IMR-90 (cell line): ENCODE data around the gene HS2ST1. TPM values are rescaled to one million over a fixed set of nuclear protein-coding genes. Genes with fewer than 3 reads are reported as not detected.

ENCODE experiments used
- ATAC-seq: fragments of 200-7000 bp; cut with Tn5 transposase; 2 replicates; pipeline ENCODE4 v1.9.1; 2020; ENCODE audit warnings: low read depth, mild to moderate bottlenecking, moderate library complexity
- BruUV-seq: library from RNA; stranded (reverse); fragments of 400-500 nt; replicated peaks from 2 replicates; lab custom pipeline; 2021; lab: Mats Ljungman, UMichigan
- CTCF ChIA-PET: fragments of 300-600 bp; formaldehyde crosslinking; extraction: SDS; loops from one replicate; lab custom pipeline; 2021; ENCODE audit warnings: antibody characterized with exemption; lab: Yijun Ruan, JAX
- POLR2A ChIA-PET: fragments of 300-600 bp; sonication (Branson Sonifier 250); formaldehyde crosslinking; loops from one replicate; lab custom pipeline; 2022; ENCODE audit warnings: antibody characterized with exemption; ENCODE audit not compliant: unreplicated experiment; lab: Charles Lee
- DNase-seq: peaks from one replicate; pipeline ENCODE4 v3.0.0; 2013
- H2AFZ ChIP-seq: replicated peaks from 2 replicates; pipeline ENCODE3; 2013; ENCODE audit warnings: low read length, mild to moderate bottlenecking; ENCODE audit not compliant: poor library complexity
- H2AK5ac ChIP-seq: 2 replicates; pipeline ENCODE4 v1.6.1; 2013; ENCODE audit warnings: low read depth, low read length, inconsistent platforms
- H2AK9ac ChIP-seq: replicated peaks from 2 replicates; pipeline ENCODE3; 2013; ENCODE audit warnings: mild to moderate bottlenecking, low read depth, low read length, moderate library complexity; ENCODE audit not compliant: poor library complexity
- H2BK120ac ChIP-seq: 2 replicates; pipeline ENCODE4 v1.6.1; 2013; ENCODE audit warnings: low read depth, low read length, inconsistent platforms
- H2BK15ac ChIP-seq: 3 replicates; pipeline ENCODE4 v1.6.1; 2013; ENCODE audit warnings: low read depth, low read length, inconsistent platforms
- H2BK20ac ChIP-seq: 2 replicates; pipeline ENCODE4 v1.6.1; 2013; ENCODE audit warnings: low read depth, mild to moderate bottlenecking, inconsistent platforms, low read length, moderate library complexity
- H2BK5ac ChIP-seq: 2 replicates; pipeline ENCODE4 v1.6.1; 2013; ENCODE audit warnings: mild to moderate bottlenecking, low read depth, low read length, inconsistent platforms; ENCODE audit not compliant: poor library complexity, severe bottlenecking
- H3K14ac ChIP-seq: replicated peaks from 2 replicates; pipeline ENCODE4 v1.6.1; 2013; ENCODE audit warnings: low read depth, low read length, inconsistent platforms
- H3K18ac ChIP-seq: 2 replicates; pipeline ENCODE4 v1.6.1; 2013; ENCODE audit warnings: low read depth, low read length, control low read depth
- H3K23ac ChIP-seq: 2 replicates; pipeline ENCODE4 v1.6.1; 2013; ENCODE audit warnings: low read depth, low read length, inconsistent platforms
- H3K27ac ChIP-seq: 2 replicates; pipeline ENCODE4 v1.5.1; 2013; ENCODE audit warnings: mild to moderate bottlenecking, control low read depth, low read length; ENCODE audit not compliant: insufficient read depth
- H3K27me3 ChIP-seq: 2 replicates; pipeline ENCODE4 v1.6.1; 2013; ENCODE audit warnings: low read length; ENCODE audit not compliant: control insufficient read depth, insufficient read depth
- H3K36me3 ChIP-seq: 2 replicates; pipeline ENCODE4 v1.6.1; 2013; ENCODE audit warnings: low read length, mixed read lengths; ENCODE audit not compliant: control insufficient read depth, insufficient read depth
- H3K4ac ChIP-seq: 2 replicates; pipeline ENCODE4 v1.6.1; 2013; ENCODE audit warnings: low read depth, low read length, inconsistent platforms
- H3K4me1 ChIP-seq: 2 replicates; pipeline ENCODE4 v1.6.1; 2013; ENCODE audit warnings: low read length, mixed read lengths; ENCODE audit not compliant: control insufficient read depth, insufficient read depth
- H3K4me2 ChIP-seq: 2 replicates; pipeline ENCODE4 v1.6.1; 2013; ENCODE audit warnings: low read depth, mild to moderate bottlenecking, control low read depth, low read length, moderate library complexity
- H3K4me3 ChIP-seq: 2 replicates; pipeline ENCODE4 v1.5.1; 2013; ENCODE audit warnings: low read depth, mild to moderate bottlenecking, control low read depth, low read length, moderate library complexity; ENCODE audit not compliant: insufficient read depth
- H3K56ac ChIP-seq: 2 replicates; pipeline ENCODE4 v1.6.1; 2013; ENCODE audit warnings: low read length, inconsistent platforms; ENCODE audit not compliant: insufficient read depth; ENCODE audit errors: extremely low read depth
- H3K79me1 ChIP-seq, 2 experiments: 2 replicates each; pipeline ENCODE4 v1.6.1; 2013; ENCODE audit warnings: low read length in 2 of 2, inconsistent platforms in 1 of 2, low read depth in 1 of 2
- H3K9ac ChIP-seq: 2 replicates; pipeline ENCODE4 v1.6.1; 2013; ENCODE audit warnings: low read depth, low read length, control low read depth
- H3K9me1 ChIP-seq: 2 replicates; pipeline ENCODE4 v1.6.1; 2013; ENCODE audit warnings: low read length, inconsistent platforms; ENCODE audit not compliant: insufficient read depth
- H3K9me3 ChIP-seq: 2 replicates; pipeline ENCODE4 v1.6.1; 2013; ENCODE audit warnings: low read length; ENCODE audit not compliant: control insufficient read depth, insufficient read depth
- H4K20me1 ChIP-seq: 2 replicates; pipeline ENCODE4 v1.6.1; 2013; ENCODE audit warnings: low read length, inconsistent platforms; ENCODE audit not compliant: insufficient read depth
- H4K5ac ChIP-seq: 2 replicates; pipeline ENCODE4 v1.6.1; 2013; ENCODE audit warnings: mild to moderate bottlenecking, low read depth, low read length, control low read depth
- H4K8ac ChIP-seq, 2 experiments: 2 replicates each; pipeline ENCODE4 v1.6.1; 2013; ENCODE audit warnings: low read depth in 2 of 2, low read length in 2 of 2, control low read depth in 1 of 2, inconsistent platforms in 1 of 2
- H4K91ac ChIP-seq: 2 replicates; pipeline ENCODE4 v1.6.1; 2013; ENCODE audit warnings: low read depth, low read length, inconsistent platforms; ENCODE audit not compliant: insufficient read depth
- BHLHE40 ChIP-seq: fragments of 150-350 bp; IDR thresholded peaks from 2 replicates; pipeline ENCODE4 v1.6.1; 2016; ENCODE audit warnings: mild to moderate bottlenecking, low read depth, low read length
- CEBPB ChIP-seq: IDR thresholded peaks from 2 replicates; pipeline ENCODE4 v1.6.1; 2012; ENCODE audit warnings: low read depth, low read length, improper control_type of control experiment
- CHD1 ChIP-seq: IDR thresholded peaks from 2 replicates; pipeline ENCODE4 v1.6.1; 2012; ENCODE audit warnings: low read depth, low read length, improper control_type of control experiment
- FOS ChIP-seq: fragments of 150-350 bp; IDR thresholded peaks from 2 replicates; pipeline ENCODE4 v1.6.1; 2016; ENCODE audit warnings: low read depth, low read length
- MAFK ChIP-seq: IDR thresholded peaks from 2 replicates; pipeline ENCODE4 v1.6.1; 2012; ENCODE audit warnings: low read depth, low read length, improper control_type of control experiment
- MAZ ChIP-seq: IDR thresholded peaks from 2 replicates; pipeline ENCODE4 v1.6.1; 2012; ENCODE audit warnings: low read depth, mild to moderate bottlenecking, low read length, improper control_type of control experiment, moderate library complexity, borderline replicate concordance
- MXI1 ChIP-seq: IDR thresholded peaks from 2 replicates; pipeline ENCODE4 v1.6.1; 2012; ENCODE audit warnings: low read depth, mild to moderate bottlenecking, low read length, moderate library complexity, borderline replicate concordance
- NFE2L2 ChIP-seq: fragments of 150-350 bp; IDR thresholded peaks from 2 replicates; pipeline ENCODE4 v1.6.1; 2016; ENCODE audit warnings: low read depth, mild to moderate bottlenecking, low read length
- POLR2A ChIP-seq: IDR thresholded peaks from 2 replicates; pipeline ENCODE4 v1.6.1; 2012; ENCODE audit warnings: mild to moderate bottlenecking, low read depth, low read length
- RAD21 ChIP-seq: IDR thresholded peaks from 2 replicates; pipeline ENCODE4 v1.6.1; 2012; ENCODE audit warnings: low read length, improper control_type of control experiment
- RCOR1 ChIP-seq: IDR thresholded peaks from 2 replicates; pipeline ENCODE4 v1.6.1; 2012; ENCODE audit warnings: mild to moderate bottlenecking, low read length, improper control_type of control experiment; ENCODE audit not compliant: insufficient replicate concordance
- RFX5 ChIP-seq: IDR thresholded peaks from 2 replicates; pipeline ENCODE4 v1.8.0; 2012; ENCODE audit warnings: low read depth, mild to moderate bottlenecking, low read length, moderate library complexity
- SMC3 ChIP-seq: fragments of 150-350 bp; IDR thresholded peaks from 2 replicates; pipeline ENCODE4 v1.6.1; 2016; ENCODE audit warnings: low read depth, mild to moderate bottlenecking, antibody characterized with exemption, low read length, moderate library complexity
- WGBS, 2 experiments: methylation state at CpG; one replicate each; pipeline versions ENCODE4 v1.1.5 to v1.1.7; 2013; ENCODE audit warnings: missing lambda C conversion rate in 2 of 2; ENCODE audit not compliant: insufficient read length in 1 of 2; ENCODE audit errors: extremely low coverage in 2 of 2; 5-methylcytosine and 5-hydroxymethylcytosine counted together
- dilution Hi-C: fragments of 300-500 bp; cut with HindIII; formaldehyde crosslinking; loops from one replicate; pipeline ENCODE4 v1.14.3; 2018; ENCODE audit warnings: low sequenced_read_pairs; ENCODE audit not compliant: unreplicated experiment
- in situ Hi-C: fragments of 300-500 bp; cut with MboI; formaldehyde crosslinking; loops from 3 replicates; pipeline ENCODE4 v1.14.3; 2019; ENCODE audit warnings: low sequenced_read_pairs, inconsistent platforms, mixed read lengths
- intact Hi-C: fragments of 100-400 bp; cut with micrococcal nuclease; formaldehyde crosslinking; loops from 2 replicates; pipeline ENCODE4 v1.10.0; 2022
- polyA plus RNA-seq, 3 experiments: library from polyadenylated mRNA; depleted of rRNA; stranded (reverse); fragments of >200 nt; gene quantifications; 2 replicates each; pipeline ENCODE4 v1.2.3, GENCODE V29; 2012; ENCODE audit warnings: low replicate concordance in 1 of 3
- total RNA-seq: library from RNA; depleted of rRNA; stranded (reverse); fragments of >200 nt; gene quantifications from 2 replicates; pipeline ENCODE4 v1.2.3, GENCODE V29; 2012
- TF ChIP-seq, protein P1 (sequence below): fragments of 150-350 bp; IDR thresholded peaks from 2 replicates; pipeline ENCODE4 v1.6.1; 2016; ENCODE audit warnings: low read depth, mild to moderate bottlenecking, low read length, moderate library complexity, borderline replicate concordance
- TF ChIP-seq, protein P2 (sequence below): conservative IDR thresholded peaks from 2 replicates; pipeline ENCODE4 v1.5.1; 2012; ENCODE audit warnings: mild to moderate bottlenecking, low read depth, low read length, improper control_type of control experiment
- TF ChIP-seq, protein P3 (sequence below): fragments of 150-350 bp; IDR thresholded peaks from 2 replicates; pipeline ENCODE4 v1.6.1; 2017; ENCODE audit warnings: mild to moderate bottlenecking, antibody characterized with exemption, low read length, low read depth

The HS2ST1 gene
- total and polyA plus RNA-seq, 2 of the 4 experiments (the other 2 are of a cell fraction): 7.8 to 13.1 TPM

DNA sequence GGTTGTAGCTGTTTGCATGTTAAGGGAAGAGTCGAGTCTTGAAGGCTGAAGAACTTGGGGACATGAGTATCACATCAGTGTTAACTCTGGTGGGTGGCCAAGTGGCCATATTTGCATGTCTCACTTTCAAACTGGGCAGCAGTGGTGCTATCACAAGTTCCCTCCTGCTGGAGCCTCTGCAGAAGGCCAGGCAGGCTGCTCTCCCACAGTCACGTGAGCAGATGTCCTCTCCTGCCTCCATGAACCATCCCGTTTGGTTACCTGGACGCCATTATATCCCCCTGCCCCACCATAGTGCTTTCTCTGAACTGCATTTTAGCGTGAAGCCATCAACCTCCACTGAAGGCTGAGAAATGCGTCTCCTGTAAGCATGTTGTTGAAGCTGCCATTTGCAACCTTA lies 209.2 kb downstream of the HS2ST1 start:
- no peak overlapping the region for H3K4me2 ChIP-seq
- H2BK20ac ChIP-seq: no peak overlapping the region
- no peak for TF ChIP-seq CEBPB
- no peak for TF ChIP-seq NFE2L2
- TF ChIP-seq, protein P1, sequence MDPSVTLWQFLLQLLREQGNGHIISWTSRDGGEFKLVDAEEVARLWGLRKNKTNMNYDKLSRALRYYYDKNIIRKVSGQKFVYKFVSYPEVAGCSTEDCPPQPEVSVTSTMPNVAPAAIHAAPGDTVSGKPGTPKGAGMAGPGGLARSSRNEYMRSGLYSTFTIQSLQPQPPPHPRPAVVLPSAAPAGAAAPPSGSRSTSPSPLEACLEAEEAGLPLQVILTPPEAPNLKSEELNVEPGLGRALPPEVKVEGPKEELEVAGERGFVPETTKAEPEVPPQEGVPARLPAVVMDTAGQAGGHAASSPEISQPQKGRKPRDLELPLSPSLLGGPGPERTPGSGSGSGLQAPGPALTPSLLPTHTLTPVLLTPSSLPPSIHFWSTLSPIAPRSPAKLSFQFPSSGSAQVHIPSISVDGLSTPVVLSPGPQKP: no peak
- no peak for TF ChIP-seq MAZ
- TF ChIP-seq BHLHE40: no peak
- TF ChIP-seq, protein P2, sequence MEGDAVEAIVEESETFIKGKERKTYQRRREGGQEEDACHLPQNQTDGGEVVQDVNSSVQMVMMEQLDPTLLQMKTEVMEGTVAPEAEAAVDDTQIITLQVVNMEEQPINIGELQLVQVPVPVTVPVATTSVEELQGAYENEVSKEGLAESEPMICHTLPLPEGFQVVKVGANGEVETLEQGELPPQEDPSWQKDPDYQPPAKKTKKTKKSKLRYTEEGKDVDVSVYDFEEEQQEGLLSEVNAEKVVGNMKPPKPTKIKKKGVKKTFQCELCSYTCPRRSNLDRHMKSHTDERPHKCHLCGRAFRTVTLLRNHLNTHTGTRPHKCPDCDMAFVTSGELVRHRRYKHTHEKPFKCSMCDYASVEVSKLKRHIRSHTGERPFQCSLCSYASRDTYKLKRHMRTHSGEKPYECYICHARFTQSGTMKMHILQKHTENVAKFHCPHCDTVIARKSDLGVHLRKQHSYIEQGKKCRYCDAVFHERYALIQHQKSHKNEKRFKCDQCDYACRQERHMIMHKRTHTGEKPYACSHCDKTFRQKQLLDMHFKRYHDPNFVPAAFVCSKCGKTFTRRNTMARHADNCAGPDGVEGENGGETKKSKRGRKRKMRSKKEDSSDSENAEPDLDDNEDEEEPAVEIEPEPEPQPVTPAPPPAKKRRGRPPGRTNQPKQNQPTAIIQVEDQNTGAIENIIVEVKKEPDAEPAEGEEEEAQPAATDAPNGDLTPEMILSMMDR: no peak
- TF ChIP-seq FOS: no peak
- TF ChIP-seq CHD1: no peak
- TF ChIP-seq SMC3: no peak
- no peak for TF ChIP-seq RFX5
- no peak for TF ChIP-seq RAD21
- TF ChIP-seq, protein P3, sequence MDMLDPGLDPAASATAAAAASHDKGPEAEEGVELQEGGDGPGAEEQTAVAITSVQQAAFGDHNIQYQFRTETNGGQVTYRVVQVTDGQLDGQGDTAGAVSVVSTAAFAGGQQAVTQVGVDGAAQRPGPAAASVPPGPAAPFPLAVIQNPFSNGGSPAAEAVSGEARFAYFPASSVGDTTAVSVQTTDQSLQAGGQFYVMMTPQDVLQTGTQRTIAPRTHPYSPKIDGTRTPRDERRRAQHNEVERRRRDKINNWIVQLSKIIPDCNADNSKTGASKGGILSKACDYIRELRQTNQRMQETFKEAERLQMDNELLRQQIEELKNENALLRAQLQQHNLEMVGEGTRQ: no peak
- TF ChIP-seq RCOR1: no peak
- no peak for TF ChIP-seq POLR2A
- TF ChIP-seq MXI1: no peak
- no peak for TF ChIP-seq MAFK
- no peak overlapping the region for H3K56ac ChIP-seq
- H3K9me1 ChIP-seq: no peaks in the 10 kb centered on the region; the same call in 1 of the 2 replicates
- H2AK9ac ChIP-seq: no peak overlapping the region
- no peak for ATAC-seq
- in situ Hi-C loops: no loop called here
- H3K79me1 ChIP-seq: no peaks in the 10 kb centered on the region
- peaks cover 8% of the 10 kb centered on the region; the same call in 1 of the 2 replicates for H3K4me1 ChIP-seq
- H4K20me1 ChIP-seq: no peaks in the 10 kb centered on the region
- H2BK5ac ChIP-seq: no peak overlapping the region
- H4K8ac ChIP-seq: no peak overlapping the region
- no peak overlapping the region for H2BK15ac ChIP-seq
- dilution Hi-C loops: no loop called here
- H2BK120ac ChIP-seq: no peak overlapping the region
- H3K27ac ChIP-seq: no peak overlapping the region
- H2AFZ ChIP-seq: no peak overlapping the region
- H3K27me3 ChIP-seq: no peaks in the 10 kb centered on the region
- no TSS peak for BruUV-seq
- no peak overlapping the region for H3K23ac ChIP-seq
- no peak overlapping the region for H4K91ac ChIP-seq
- no peak overlapping the region for H4K5ac ChIP-seq
- no peak overlapping the region for H3K4ac ChIP-seq
- H2AK5ac ChIP-seq: no peak overlapping the region
- H3K9me3 ChIP-seq: no peaks in the 10 kb centered on the region
- no peaks in the 10 kb centered on the region for H3K36me3 ChIP-seq
- ChIA-PET POLR2A (no interaction called here), CTCF (no interaction called here)
- H3K14ac ChIP-seq: no peak overlapping the region
- no peak overlapping the region for H3K9ac ChIP-seq
- no peak overlapping the region for H3K18ac ChIP-seq
- intact Hi-C loops: loop anchor here (5.0 kb wide), 1 partner anchor 1574 kb away; no protein-coding TSS in a partner anchor
- WGBS, 2 experiments: 76% methylated on average over 5 of the region's 6 CpGs; no CpG with 5 or more reads in 1 of the 2 experiments
- no peak for DNase-seq
- no peak overlapping the region for H3K4me3 ChIP-seq
